Stomach (tissue), 4 donors: ENCODE data around the gene EPB41L3.

Experiments
- CTCF ChIP-seq, 7 experiments: fragments of 450-650 bp in 4 of 7; fragments of 200-600 bp in 3 of 7; sonication (generic) in 3 of 7; IDR thresholded peaks; one replicate each; pipeline ENCODE4 v1.5.1; 2016 to 2019; ENCODE audit warnings: antibody characterized with exemption in 7 of 7, control low read depth in 2 of 7, mild to moderate bottlenecking in 1 of 7
- EP300 ChIP-seq: sonication (generic); formaldehyde crosslinking; IDR thresholded peaks from one replicate; pipeline ENCODE4 v1.6.1; 2017; ENCODE audit warnings: antibody characterized with exemption
- POLR2A ChIP-seq, 4 donors: fragments of 450-650 bp; IDR thresholded peaks; one replicate each; pipeline ENCODE4 v1.6.1; 2016; ENCODE audit warnings: antibody characterized with exemption in 4 of 4, control low read depth in 2 of 4, mild to moderate bottlenecking in 1 of 4, moderate library complexity in 1 of 4

- TF ChIP-seq EP300, result no peak
- TF ChIP-seq CTCF (IDR thresholded peaks at IDR 0.05), result no peak
- no peak for TF ChIP-seq POLR2A (IDR thresholded peaks at IDR 0.05)
Measured at GRCh38 chr18:5429681-5430080, 114.1 kb downstream of the EPB41L3 start.
